ENCODE results near the gene OR2G2.

DNA sequence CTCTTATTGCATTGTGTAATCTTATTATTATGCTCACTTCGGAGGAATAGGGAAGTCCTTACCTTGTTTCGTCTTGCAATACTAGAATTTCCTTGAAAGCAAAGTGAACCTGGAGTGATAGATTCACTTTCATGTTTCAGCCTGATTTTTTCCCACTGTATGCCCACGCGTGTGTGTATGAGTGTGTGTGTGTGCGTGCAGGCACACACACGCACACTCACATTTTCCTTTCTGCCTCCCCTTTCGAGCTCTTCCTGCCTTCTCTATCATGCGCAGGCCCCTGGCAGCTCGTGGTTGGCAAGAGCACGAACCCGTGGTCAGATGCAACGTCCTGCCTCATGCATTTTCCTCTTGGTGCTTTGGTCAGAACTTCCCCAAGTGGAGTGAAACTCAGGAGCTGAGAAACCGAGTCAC is 39.4 kb upstream of the OR2G2 start, which contains the start of gene GCSAML:
- no peak for TF ChIP-seq CTCF (IDR thresholded peaks at IDR 0.05)
- TF ChIP-seq EP300 (IDR thresholded peaks at IDR 0.05) = no peak
- no peak for TF ChIP-seq POLR2A (IDR thresholded peaks at IDR 0.05)
- no peak for TF ChIP-seq POLR2AphosphoS5 (IDR thresholded peaks at IDR 0.05)
